Loucy (cell line): ENCODE results near the gene SLC35G6.
A peak's percentile ranks its signal among the peaks of the same experiment; 100 is the strongest.

Source experiments
- EZH2phosphoT487 ChIP-seq: fragments of 200-600 bp; IDR thresholded peaks from 2 replicates; pipeline ENCODE4 v1.6.1; 2018; ENCODE audit warnings: antibody characterized with exemption, mild to moderate bottlenecking, moderate library complexity, borderline replicate concordance
- TF ChIP-seq, protein P1 (sequence below): fragments of 200-600 bp; sonication (generic); conservative IDR thresholded peaks from 2 replicates; pipeline ENCODE4 v1.5.1; 2014; ENCODE audit warnings: mild to moderate bottlenecking, antibody characterized with exemption, low read length

DNA sequence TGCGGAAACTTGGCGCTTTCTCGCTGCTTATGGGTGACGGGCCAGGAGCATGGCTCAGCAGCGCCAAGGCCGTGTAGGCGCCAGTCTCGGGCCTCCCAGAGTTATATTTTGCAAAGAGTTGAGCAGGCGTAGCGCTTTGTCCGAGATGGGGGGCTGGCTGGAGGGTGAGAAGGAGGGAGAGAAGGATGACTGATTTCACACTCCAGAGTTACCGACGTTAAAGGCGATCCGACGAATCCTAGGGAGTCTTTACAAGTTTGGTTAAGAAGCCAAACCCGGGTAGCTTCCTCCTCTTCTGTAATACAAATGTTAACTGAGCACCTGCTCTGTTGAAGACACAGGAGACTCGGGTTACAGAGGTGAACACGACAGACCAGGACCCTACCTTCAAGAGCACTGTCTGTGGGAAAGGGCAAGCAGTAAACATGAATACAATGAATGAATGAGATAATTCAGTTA lies 3.7 kb downstream of the SLC35G6 start:
- TF ChIP-seq, protein P1, sequence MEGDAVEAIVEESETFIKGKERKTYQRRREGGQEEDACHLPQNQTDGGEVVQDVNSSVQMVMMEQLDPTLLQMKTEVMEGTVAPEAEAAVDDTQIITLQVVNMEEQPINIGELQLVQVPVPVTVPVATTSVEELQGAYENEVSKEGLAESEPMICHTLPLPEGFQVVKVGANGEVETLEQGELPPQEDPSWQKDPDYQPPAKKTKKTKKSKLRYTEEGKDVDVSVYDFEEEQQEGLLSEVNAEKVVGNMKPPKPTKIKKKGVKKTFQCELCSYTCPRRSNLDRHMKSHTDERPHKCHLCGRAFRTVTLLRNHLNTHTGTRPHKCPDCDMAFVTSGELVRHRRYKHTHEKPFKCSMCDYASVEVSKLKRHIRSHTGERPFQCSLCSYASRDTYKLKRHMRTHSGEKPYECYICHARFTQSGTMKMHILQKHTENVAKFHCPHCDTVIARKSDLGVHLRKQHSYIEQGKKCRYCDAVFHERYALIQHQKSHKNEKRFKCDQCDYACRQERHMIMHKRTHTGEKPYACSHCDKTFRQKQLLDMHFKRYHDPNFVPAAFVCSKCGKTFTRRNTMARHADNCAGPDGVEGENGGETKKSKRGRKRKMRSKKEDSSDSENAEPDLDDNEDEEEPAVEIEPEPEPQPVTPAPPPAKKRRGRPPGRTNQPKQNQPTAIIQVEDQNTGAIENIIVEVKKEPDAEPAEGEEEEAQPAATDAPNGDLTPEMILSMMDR, result 0 out of 2 replicates have a peak, but pooled peaks have one; percentile 17
- TF ChIP-seq EZH2phosphoT487, result no peak
